ENCODE data around the gene SFTA2. TPM values are rescaled to one million over a fixed set of nuclear protein-coding genes. Genes with fewer than 3 reads are reported as not detected.
A peak's percentile ranks its signal among the peaks of the same experiment; 100 is the strongest.

Gene SFTA2
- total RNA-seq, 4 donors from 2014 or later = not detected

DNA sequence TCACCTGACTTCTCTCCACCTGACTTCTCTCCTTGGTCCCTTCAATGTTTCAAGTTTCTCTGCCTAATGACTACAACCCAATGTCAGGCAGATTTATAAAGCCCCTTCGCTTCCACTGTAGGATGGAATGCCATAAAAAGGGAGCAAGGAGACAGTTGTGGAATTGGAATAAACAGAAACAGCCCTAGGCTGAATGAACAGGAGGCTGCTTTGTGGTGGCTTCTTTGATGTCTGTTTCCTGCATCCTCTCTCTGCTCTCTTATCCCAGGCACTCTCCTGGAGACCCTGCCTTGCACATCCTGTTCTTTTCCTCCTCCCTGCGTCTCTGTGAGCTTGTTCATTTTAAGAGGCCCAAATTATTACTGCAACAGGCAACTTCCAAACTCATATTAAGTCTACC lies 25.7 kb upstream of the SFTA2 start:
- H3K27ac ChIP-seq = no peak overlapping the region

DNA sequence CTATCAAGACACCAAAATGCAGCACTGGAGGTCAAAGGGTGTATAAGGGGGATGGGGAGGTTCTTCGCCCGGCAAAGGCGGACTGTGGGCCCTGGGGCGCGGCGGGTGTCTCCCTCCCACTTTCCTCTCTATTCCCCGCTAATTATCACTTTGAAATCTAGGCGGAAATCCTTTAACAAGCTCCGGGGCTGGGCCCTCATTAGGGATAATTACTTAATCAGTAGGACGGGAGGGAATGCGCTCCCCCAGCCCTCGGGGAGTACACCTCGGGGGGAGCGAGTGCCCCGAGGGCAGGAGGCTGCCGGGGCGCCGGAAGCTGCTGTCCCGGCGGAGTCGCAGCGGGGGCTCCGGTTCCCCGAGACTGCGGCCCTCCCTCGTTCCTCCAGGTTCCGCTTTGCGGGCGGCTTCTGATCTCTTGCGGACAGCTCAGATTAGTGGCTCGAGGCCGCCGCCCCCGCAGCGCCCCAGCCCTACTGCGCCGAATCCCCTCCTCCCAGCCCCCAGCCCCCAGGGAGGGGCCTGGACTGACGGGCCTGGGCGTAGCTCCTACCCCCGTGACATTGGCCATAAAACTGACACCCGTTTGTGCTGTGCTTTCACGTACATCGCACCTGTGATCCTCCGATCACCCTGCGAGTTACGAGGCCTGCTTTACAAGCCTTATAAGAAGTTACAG lies 23.5 kb upstream of the SFTA2 start:
- in situ Hi-C loops (cut with MboI; ENCODE audit: low pct_ligation_motif_present in 1 of 4, low pct_unique_long_range_greater_than_20kb in 1 of 4, low sequenced_read_pairs in 3 of 4) = no loop called here
- peak overlapping the region; percentile 5 to 51 (median 28) for H3K4me3 ChIP-seq
- intact Hi-C loops (cut with DNase I; ENCODE audit: low total_unique reads) = no loop called here
- H3K36me3 ChIP-seq = no peaks in the 10 kb centered on the region
- peak; percentile 68 for DNase-seq
- peak overlapping the region in 2 of 4 donors; percentile 9 to 24 for H3K27ac ChIP-seq
- H3K4me1 ChIP-seq = peaks cover 0 to 16% (median 12%) of the 10 kb centered on the region in 4 donors
- WGBS, 2 donors (ENCODE audit: low coverage in 1 of 2) = 5 to 33% methylated on average over 6 to 42 of the region's 46 CpGs
- peaks cover 87% of the 10 kb centered on the region for H3K27me3 ChIP-seq
- TF ChIP-seq POLR2AphosphoS5 (IDR thresholded peaks at IDR 0.05) (peak in 1 of 3 donors; percentile 9), EP300 (IDR thresholded peaks at IDR 0.05; ENCODE audit: low read depth) (no peak), POLR2A (IDR thresholded peaks at IDR 0.05) (no peak)
- TF ChIP-seq, protein P1, sequence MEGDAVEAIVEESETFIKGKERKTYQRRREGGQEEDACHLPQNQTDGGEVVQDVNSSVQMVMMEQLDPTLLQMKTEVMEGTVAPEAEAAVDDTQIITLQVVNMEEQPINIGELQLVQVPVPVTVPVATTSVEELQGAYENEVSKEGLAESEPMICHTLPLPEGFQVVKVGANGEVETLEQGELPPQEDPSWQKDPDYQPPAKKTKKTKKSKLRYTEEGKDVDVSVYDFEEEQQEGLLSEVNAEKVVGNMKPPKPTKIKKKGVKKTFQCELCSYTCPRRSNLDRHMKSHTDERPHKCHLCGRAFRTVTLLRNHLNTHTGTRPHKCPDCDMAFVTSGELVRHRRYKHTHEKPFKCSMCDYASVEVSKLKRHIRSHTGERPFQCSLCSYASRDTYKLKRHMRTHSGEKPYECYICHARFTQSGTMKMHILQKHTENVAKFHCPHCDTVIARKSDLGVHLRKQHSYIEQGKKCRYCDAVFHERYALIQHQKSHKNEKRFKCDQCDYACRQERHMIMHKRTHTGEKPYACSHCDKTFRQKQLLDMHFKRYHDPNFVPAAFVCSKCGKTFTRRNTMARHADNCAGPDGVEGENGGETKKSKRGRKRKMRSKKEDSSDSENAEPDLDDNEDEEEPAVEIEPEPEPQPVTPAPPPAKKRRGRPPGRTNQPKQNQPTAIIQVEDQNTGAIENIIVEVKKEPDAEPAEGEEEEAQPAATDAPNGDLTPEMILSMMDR (IDR thresholded peaks at IDR 0.05) = no peak
- H3K9me3 ChIP-seq = no peaks in the 10 kb centered on the region

More for the DNA sequence above, 25.7 kb upstream of the SFTA2 start:
- DNase-seq = no peak
- H3K4me1 ChIP-seq = peaks cover 0 to 16% (median 12%) of the 10 kb centered on the region in 4 donors
- WGBS, 2 donors (ENCODE audit: low coverage in 1 of 2) = 58 to 71% methylated on average over 2 of the region's 2 CpGs
- peaks cover 76% of the 10 kb centered on the region for H3K27me3 ChIP-seq
- no peaks in the 10 kb centered on the region for H3K9me3 ChIP-seq
- no peaks in the 10 kb centered on the region for H3K36me3 ChIP-seq
- TF ChIP-seq POLR2A (IDR thresholded peaks at IDR 0.05) (no peak), EP300 (IDR thresholded peaks at IDR 0.05; ENCODE audit: low read depth) (no peak), POLR2AphosphoS5 (IDR thresholded peaks at IDR 0.05) (no peak)
- TF ChIP-seq, protein P1 (IDR thresholded peaks at IDR 0.05) = no peak
- in situ Hi-C loops (cut with MboI; ENCODE audit: low pct_ligation_motif_present in 1 of 4, low pct_unique_long_range_greater_than_20kb in 1 of 4, low sequenced_read_pairs in 3 of 4) (no loop called here), intact Hi-C loops (cut with DNase I; ENCODE audit: low total_unique reads) (no loop called here)
- H3K4me3 ChIP-seq = no peak overlapping the region

DNA sequence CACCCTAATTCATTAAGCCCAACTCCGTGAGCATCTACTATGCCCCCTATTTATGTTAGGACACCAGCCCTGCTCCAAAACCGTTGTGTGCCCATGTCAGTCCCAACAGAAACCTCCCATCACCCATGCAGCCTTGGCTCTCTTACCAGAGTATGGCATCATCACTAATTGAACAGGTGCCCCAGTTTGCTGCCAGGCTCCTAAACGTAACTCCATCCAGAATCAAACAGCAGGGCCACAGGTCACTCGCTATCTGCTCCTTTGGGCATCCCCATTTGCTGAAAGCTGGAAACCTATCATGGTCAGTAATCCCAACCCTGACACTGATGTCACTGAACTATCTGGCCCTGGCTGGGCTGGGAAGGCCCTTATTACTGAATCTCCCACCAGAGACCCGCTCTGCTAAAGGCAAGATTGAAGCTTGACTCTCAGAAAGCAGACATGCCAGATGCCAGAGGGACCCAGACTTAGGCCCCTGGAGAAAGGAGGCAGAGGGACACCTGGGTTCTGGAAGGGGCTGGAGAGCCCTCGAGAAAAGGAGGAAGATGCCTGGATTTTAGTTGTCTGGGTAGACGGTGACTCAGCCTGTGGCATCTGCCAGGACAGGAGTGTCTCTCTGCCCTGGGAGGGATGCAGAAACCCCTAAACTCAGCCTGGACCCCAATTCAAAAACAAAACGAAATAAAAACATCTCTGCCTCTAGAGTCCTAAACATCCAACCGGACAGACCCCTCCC lies 22.8 kb upstream of the SFTA2 start:
- intact Hi-C loops (cut with DNase I; ENCODE audit: low total_unique reads) = no loop called here
- Histone ChIP-seq H3K36me3 (no peaks in the 10 kb centered on the region), H3K27ac (peak overlapping the region in 1 of 4 donors; percentile 24), H3K4me3 (peak overlapping the region in 3 of 4 donors; percentile 14 to 51 (median 42)), H3K4me1 (peaks cover 0 to 16% (median 12%) of the 10 kb centered on the region in 4 donors), H3K9me3 (no peaks in the 10 kb centered on the region), H3K27me3 (peaks cover 84% of the 10 kb centered on the region)
- TF ChIP-seq POLR2A (IDR thresholded peaks at IDR 0.05) (no peak), EP300 (IDR thresholded peaks at IDR 0.05; ENCODE audit: low read depth) (no peak), POLR2AphosphoS5 (IDR thresholded peaks at IDR 0.05) (no peak)
- TF ChIP-seq, protein P1 (IDR thresholded peaks at IDR 0.05) = no peak
- WGBS, 2 donors (ENCODE audit: low coverage in 1 of 2) = 54 to 60% methylated on average over 2 to 9 of the region's 9 CpGs
- in situ Hi-C loops (cut with MboI; ENCODE audit: low pct_ligation_motif_present in 1 of 4, low pct_unique_long_range_greater_than_20kb in 1 of 4, low sequenced_read_pairs in 3 of 4) = no loop called here
- DNase-seq = no peak

DNA sequence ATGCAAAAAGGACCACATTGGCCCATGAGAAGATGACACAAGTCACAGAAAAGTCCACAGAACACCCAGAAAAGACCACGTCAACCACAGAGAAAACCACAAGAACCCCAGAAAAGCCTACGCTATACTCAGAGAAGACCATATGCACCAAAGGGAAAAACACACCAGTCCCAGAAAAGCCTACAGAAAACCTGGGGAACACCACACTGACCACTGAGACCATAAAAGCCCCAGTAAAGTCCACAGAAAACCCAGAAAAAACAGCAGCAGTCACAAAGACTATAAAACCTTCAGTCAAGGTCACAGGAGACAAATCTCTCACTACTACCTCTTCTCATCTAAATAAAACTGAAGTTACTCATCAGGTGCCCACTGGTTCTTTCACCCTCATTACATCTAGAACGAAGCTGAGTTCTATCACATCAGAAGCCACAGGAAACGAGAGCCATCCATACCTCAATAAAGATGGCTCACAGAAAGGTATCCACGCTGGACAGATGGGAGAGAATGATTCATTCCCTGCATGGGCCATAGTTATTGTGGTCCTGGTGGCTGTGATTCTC lies 20.0 kb upstream of the SFTA2 start:
- in situ Hi-C loops (cut with MboI; ENCODE audit: low pct_ligation_motif_present in 1 of 4, low pct_unique_long_range_greater_than_20kb in 1 of 4, low sequenced_read_pairs in 3 of 4) = no loop called here

More for the DNA sequence above, 20.0 kb upstream of the SFTA2 start:
- H3K27ac ChIP-seq = no peak overlapping the region
- WGBS, 2 donors (ENCODE audit: low coverage in 1 of 2) = 65 to 100% methylated on average over 1 to 5 of the region's 5 CpGs
- H3K27me3 ChIP-seq = peaks cover 56% of the 10 kb centered on the region
- H3K36me3 ChIP-seq = no peaks in the 10 kb centered on the region
- H3K4me1 ChIP-seq = peaks cover 0 to 16% (median 12%) of the 10 kb centered on the region in 4 donors
- H3K4me3 ChIP-seq = no peak overlapping the region
- intact Hi-C loops (cut with DNase I; ENCODE audit: low total_unique reads) = no loop called here
- DNase-seq = no peak
- TF ChIP-seq POLR2AphosphoS5 (IDR thresholded peaks at IDR 0.05) (no peak), EP300 (IDR thresholded peaks at IDR 0.05; ENCODE audit: low read depth) (no peak), POLR2A (IDR thresholded peaks at IDR 0.05) (no peak)
- TF ChIP-seq, protein P1 (IDR thresholded peaks at IDR 0.05) = no peak
- H3K9me3 ChIP-seq = no peaks in the 10 kb centered on the region
